Thymus (tissue), 11 donors: ENCODE data around the gene SLC19A2. TPM values are rescaled to one million over a fixed set of nuclear protein-coding genes. Genes with fewer than 3 reads are reported as not detected.

Experiments
- DNase-seq, 9 donors: peaks; one replicate each; pipeline ENCODE4 v3.0.0-alpha.2; 2013; ENCODE audit warnings: low spot score in 9 of 9, low read depth in 6 of 9, missing footprints in 1 of 9
- H3K27ac ChIP-seq, 2 donors: one replicate each; pipeline ENCODE4 v1.5.1; 2013; ENCODE audit warnings: control low read depth in 1 of 2, low read depth in 1 of 2, low read length in 1 of 2, mild to moderate bottlenecking in 1 of 2, moderate library complexity in 1 of 2
- H3K27me3 ChIP-seq, 2 donors: one replicate each; pipeline ENCODE4 v1.5.1; 2013; ENCODE audit warnings: low read length in 1 of 2; ENCODE audit not compliant: control insufficient read depth in 2 of 2, insufficient read depth in 1 of 2
- H3K36me3 ChIP-seq, 2 donors: one replicate each; pipeline ENCODE4 v1.5.1; 2013; ENCODE audit warnings: low read length in 1 of 2, mild to moderate bottlenecking in 1 of 2, moderate library complexity in 1 of 2; ENCODE audit not compliant: control insufficient read depth in 2 of 2, insufficient read depth in 2 of 2
- H3K4me1 ChIP-seq, 2 donors: one replicate each; pipeline ENCODE4 v1.5.1; 2013; ENCODE audit warnings: low read length in 2 of 2; ENCODE audit not compliant: control insufficient read depth in 2 of 2, insufficient read depth in 2 of 2
- H3K4me3 ChIP-seq, 2 donors: one replicate each; pipeline ENCODE4 v1.5.1; 2013; ENCODE audit warnings: low read length in 2 of 2, control low read depth in 1 of 2, mild to moderate bottlenecking in 1 of 2
- H3K9me3 ChIP-seq, 2 donors: one replicate each; pipeline ENCODE4 v1.5.1; 2013; ENCODE audit warnings: low read length in 1 of 2, mild to moderate bottlenecking in 1 of 2; ENCODE audit not compliant: control insufficient read depth in 2 of 2, insufficient read depth in 1 of 2
- WGBS: extraction: QIAGEN DNeasy Blood & Tissue Kit; methylation state at CpG from one replicate; pipeline ENCODE4 v1.1.7; 2013; 5-methylcytosine and 5-hydroxymethylcytosine counted together
- polyA plus RNA-seq: library from polyadenylated mRNA; stranded (reverse); fragments of 200-250 nt; gene quantifications from one replicate; pipeline ENCODE4 v1.2.3, GENCODE V29; 2013
- total RNA-seq: library from RNA; stranded (reverse); fragments of 120-200 nt; gene quantifications from one replicate; pipeline ENCODE4 v1.2.4, GENCODE V29; 2013
- donor health status: healthy.

SLC19A2 gene
- total and polyA plus RNA-seq, 2 donors = 4.6 to 22.7 TPM

DNA sequence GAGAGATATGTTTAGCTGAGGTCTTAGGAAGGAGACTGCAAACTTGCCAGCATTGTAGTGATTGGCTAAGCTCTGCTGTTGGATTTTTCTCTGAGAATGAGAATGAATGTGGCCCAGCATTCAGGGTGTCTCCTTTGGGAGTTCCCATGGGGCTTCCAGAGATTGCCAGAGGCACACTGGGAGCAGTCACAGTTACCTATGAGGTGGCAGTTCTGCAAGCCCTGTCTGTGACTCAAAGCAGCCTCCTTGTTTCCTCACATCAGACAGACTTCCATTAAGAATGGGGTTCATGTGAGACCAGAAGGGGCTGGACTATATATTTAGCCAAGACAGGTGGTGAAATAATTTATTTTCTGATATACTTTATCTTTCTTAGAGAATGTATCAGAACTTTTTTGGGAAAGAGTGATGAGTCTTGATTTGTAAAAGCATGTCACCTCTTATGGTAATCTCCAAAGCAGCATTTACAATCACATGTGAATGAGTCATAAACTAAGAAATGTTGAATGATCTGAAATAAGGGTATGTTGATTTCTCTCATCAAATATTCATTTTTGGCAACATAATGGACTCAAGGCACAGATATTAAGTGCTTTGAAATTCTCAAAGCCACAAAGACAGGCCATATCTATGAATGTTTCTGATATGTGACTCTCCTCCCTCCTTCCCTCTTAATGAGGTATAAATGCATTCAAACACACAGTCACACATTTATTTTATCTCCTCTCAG lies 9.5 kb upstream of the SLC19A2 start:
- H3K27ac ChIP-seq = no peak overlapping the region
- H3K9me3 ChIP-seq = no peaks in the 10 kb centered on the region
- DNase-seq = no peak
- H3K27me3 ChIP-seq = no peaks in the 10 kb centered on the region
- H3K4me3 ChIP-seq = no peak overlapping the region
- H3K4me1 ChIP-seq = no peaks in the 10 kb centered on the region
- no peaks in the 10 kb centered on the region for H3K36me3 ChIP-seq

DNA sequence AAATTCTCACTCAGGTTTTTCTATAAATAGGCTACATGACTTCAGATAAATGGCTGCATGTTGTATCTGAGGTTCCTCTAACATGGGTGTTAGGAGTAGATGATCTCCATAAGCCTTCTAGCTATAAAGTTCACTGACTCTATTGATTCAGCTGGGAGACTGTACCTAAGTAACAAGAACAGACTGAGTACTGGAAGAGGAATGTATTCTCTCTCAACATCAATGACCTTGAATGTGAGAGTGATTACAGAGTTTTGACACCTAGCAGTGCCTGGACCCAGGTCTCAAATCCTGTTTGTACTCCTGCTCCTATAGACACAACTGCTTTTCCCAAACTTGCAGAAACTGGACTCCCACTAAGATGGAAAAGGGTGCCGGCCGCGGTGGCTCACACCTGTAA lies 8.6 kb upstream of the SLC19A2 start:
- 99% methylated on average over 3 of the region's 3 CpGs for WGBS
- no peak overlapping the region for H3K27ac ChIP-seq
- H3K4me3 ChIP-seq = no peak overlapping the region
- no peaks in the 10 kb centered on the region for H3K27me3 ChIP-seq
- H3K4me1 ChIP-seq = no peaks in the 10 kb centered on the region
- H3K9me3 ChIP-seq = no peaks in the 10 kb centered on the region
- DNase-seq = no peak
- H3K36me3 ChIP-seq = no peaks in the 10 kb centered on the region

DNA sequence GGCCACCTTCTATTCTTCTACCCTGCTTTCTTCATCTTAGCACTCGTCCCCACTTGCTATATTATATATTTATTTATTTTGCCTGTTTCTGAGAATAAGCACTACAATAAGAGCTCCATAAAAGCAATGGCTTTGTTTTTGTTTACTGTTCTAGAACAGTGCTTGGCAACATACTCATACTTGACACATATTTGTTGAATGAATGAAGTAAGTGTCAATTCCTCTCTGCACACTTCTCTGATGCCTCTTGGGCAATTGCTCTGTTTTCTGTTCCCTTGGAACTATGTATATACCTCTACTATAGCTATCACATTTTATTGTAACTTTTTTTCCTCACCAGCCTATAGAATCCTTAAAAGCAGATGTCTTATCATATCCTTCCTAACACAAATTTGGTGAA lies 7.5 kb upstream of the SLC19A2 start:
- Histone ChIP-seq H3K36me3 (no peaks in the 10 kb centered on the region), H3K4me1 (no peaks in the 10 kb centered on the region), H3K9me3 (no peaks in the 10 kb centered on the region), H3K27me3 (no peaks in the 10 kb centered on the region), H3K27ac (no peak overlapping the region), H3K4me3 (no peak overlapping the region)
- DNase-seq = no peak
- WGBS = 97% methylated on average over 1 of the region's 1 CpG

DNA sequence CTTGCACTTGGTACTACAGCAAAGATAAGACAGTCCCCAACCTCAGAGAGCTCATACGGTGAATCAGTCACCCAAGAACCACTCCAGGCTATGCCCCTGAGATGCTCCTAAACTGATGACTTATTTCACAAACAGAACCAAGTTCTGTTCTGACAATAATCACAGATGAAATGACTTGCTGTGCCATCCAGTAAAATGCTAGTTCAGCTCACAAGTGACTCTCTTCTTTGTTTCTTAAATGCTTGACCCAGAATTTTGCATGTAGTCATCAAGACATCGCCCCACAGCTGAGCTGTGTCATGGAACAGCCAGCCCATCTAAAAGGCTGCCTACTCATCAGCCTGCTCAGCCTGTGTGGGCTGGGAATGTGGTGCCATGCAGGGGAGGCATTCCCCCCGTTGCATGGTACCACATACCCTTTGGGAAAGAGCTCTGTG lies 6.1 kb upstream of the SLC19A2 start:
- H3K4me3 ChIP-seq = no peak overlapping the region
- H3K27me3 ChIP-seq = no peaks in the 10 kb centered on the region
- H3K9me3 ChIP-seq = no peaks in the 10 kb centered on the region
- no peaks in the 10 kb centered on the region for H3K4me1 ChIP-seq
- no peak overlapping the region for H3K27ac ChIP-seq
- DNase-seq = no peak
- H3K36me3 ChIP-seq = no peaks in the 10 kb centered on the region
- WGBS = 96% methylated on average over 3 of the region's 3 CpGs

DNA sequence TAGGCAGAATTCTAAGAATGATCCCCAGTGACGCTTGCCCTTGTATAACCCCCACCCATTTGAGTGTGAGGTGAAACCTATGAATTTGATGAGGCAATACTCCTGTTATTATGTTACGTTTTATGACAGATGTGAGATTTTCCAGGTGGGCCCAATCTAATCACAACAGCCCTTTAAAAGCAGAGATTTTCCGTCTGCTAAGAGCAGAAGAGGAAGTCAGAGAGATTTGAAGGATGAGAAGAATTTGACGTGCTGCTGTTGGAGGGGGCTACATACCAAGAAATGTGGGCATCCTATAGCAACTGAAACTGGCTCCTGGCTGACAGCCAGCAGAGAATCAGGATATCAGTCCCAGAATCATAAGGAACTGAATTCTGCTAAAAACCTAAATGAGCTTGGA lies 2.4 kb upstream of the SLC19A2 start:
- Histone ChIP-seq H3K4me3 (no peak overlapping the region), H3K27me3 (no peaks in the 10 kb centered on the region), H3K27ac (no peak overlapping the region), H3K36me3 (no peaks in the 10 kb centered on the region), H3K4me1 (peaks cover 10 to 13% of the 10 kb centered on the region in 2 donors), H3K9me3 (no peaks in the 10 kb centered on the region)
- DNase-seq = no peak
- WGBS = 91% methylated on average over 4 of the region's 4 CpGs

DNA sequence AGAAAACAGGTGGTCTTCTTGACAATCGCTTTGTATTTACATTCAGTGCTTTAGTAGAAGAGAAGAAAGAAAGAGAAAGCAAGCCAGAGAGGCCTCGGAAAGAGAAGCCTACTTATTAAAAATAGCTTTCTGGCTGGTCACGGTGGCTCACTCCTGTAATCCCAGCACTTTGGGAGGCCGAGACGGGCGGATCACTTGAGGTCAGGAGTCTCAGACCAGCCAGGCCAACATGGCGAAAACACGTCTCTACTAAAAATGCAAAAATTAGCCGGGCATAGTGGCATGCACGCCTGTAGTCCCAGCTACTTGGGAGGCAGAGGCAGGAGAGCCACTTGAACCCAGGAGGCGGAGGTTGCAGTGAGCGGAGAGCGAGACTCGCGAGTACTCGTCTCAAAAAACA lies 1.8 kb upstream of the SLC19A2 start:
- WGBS = 97% methylated on average over 16 of the region's 16 CpGs
- no peak overlapping the region for H3K27ac ChIP-seq
- H3K36me3 ChIP-seq = no peaks in the 10 kb centered on the region
- no peaks in the 10 kb centered on the region for H3K9me3 ChIP-seq
- no peak overlapping the region for H3K4me3 ChIP-seq
- peaks cover 10 to 13% of the 10 kb centered on the region in 2 donors for H3K4me1 ChIP-seq
- H3K27me3 ChIP-seq = no peaks in the 10 kb centered on the region
- DNase-seq = no peak

DNA sequence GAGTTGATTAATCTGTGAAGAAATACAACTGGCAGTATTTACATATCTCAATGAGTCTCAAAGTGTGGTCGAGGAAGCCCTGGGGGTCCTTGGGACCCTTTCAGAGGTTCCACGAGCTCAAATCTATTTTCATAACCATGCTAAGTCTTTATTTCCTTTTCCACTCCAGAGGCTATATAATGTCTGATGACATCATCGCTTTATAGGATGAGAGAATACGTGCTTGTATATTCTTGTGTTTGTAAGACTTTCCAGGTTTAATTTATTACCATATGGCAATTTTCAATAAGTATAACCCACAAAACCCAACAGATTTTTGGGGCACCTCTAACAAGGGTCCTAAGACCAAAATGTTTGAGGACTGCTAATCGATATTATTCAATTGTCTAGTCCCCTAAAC lies 1.4 kb upstream of the SLC19A2 start:
- DNase-seq = no peak
- H3K36me3 ChIP-seq = no peaks in the 10 kb centered on the region
- WGBS = 97% methylated on average over 5 of the region's 5 CpGs
- peak overlapping the region in 1 of 2 donors; percentile 92 for H3K4me3 ChIP-seq
- H3K27ac ChIP-seq = no peak overlapping the region
- no peaks in the 10 kb centered on the region for H3K27me3 ChIP-seq
- peaks cover 10 to 13% of the 10 kb centered on the region in 2 donors for H3K4me1 ChIP-seq
- no peaks in the 10 kb centered on the region for H3K9me3 ChIP-seq

DNA sequence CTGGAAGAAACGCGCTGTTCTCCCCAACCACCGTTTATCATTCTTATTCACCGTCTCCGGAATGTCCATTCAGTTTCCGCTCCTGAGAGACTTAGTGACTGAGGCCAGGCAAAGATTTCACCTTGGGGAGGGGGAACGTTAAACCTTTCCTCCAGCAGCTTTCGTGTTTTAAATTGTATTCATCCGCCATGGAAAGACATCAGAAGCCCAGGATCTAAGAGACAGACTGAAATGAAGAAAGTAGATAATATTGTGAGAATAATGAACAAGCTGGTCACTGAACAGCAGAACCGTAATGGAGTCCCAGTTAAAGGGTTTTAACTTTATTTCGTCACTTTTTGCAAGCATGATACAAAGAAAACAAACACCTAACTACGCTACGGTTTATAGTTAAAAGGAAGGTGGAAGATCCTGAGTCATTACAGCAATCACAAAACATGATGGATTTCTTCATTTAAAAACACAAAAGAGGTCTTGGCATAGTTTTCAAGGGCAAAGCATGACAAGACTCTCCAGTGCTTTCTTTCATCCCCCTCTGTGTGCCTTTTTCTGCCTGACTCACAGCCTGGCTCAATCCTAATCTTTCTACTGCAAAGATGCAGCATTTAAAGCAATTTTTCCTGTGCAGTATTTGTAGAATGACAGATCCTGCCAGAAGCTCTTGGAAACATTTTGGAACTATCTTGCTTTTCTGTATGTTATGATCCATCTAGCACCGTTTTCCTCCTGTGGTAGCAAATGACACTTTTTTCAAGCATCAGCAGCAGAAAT lies 722 bp upstream of the SLC19A2 start:
- WGBS = 5% methylated on average over 14 of the region's 14 CpGs
- Histone ChIP-seq H3K4me3 (peak overlapping the region; percentile 54 to 92), H3K27ac (peak overlapping the region; percentile 48 to 67), H3K27me3 (no peaks in the 10 kb centered on the region), H3K36me3 (no peaks in the 10 kb centered on the region), H3K9me3 (no peaks in the 10 kb centered on the region), H3K4me1 (peaks cover 10 to 13% of the 10 kb centered on the region in 2 donors)
- DNase-seq = no peak

DNA sequence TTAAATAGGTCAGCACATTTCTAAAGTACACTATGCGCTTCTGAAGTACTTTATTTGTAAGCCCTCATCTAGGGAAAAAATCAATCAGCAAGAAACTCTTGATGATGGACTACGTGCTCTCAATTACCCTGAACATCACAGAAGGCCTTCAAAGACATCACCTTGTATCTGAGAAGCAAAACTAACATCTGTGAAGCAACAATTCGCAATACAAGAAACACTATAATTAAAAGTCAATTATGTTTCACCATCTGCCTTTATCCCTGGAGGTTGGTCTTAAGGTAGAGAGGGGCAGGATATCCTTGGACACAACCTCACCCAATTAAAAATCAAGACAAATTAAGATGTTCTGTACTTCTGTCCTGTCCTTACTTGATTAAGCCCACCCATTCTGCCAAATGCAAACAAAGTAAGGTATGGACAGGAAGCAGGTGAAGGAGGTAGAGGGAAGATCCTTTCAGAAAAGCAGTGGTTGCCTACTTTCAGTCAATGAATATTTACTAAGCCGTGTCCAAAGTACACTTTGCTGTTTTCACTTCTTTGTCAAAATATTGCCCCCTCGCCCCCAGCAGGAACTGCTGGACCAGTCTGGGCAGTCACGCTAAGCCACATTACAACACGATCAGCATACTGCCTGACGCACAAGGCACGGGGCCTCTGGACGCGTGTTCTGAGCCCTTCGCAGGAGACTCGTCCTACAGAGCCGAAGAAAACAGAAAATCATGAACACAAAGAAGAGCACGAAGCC lies 887 bp downstream of the SLC19A2 start:
- peak overlapping the region; percentile 33 to 88 for H3K27ac ChIP-seq
- peaks cover 10 to 13% of the 10 kb centered on the region in 2 donors for H3K4me1 ChIP-seq
- H3K9me3 ChIP-seq = no peaks in the 10 kb centered on the region
- peak in 4 of 9 donors; percentile 8 to 62 (median 30) for DNase-seq
- peak overlapping the region; percentile 54 to 92 for H3K4me3 ChIP-seq
- 19% methylated on average over 15 of the region's 15 CpGs for WGBS
- no peaks in the 10 kb centered on the region for H3K36me3 ChIP-seq
- no peaks in the 10 kb centered on the region for H3K27me3 ChIP-seq
